ENCODE measurements around the gene SGSM2. TPM values are rescaled to one million over a fixed set of nuclear protein-coding genes. Genes with fewer than 3 reads are reported as not detected.

SGSM2 gene
- total RNA-seq, 1 experiment from 2014 or later, result 26.5 TPM

- TF ChIP-seq CTCF (IDR thresholded peaks at IDR 0.05; ENCODE audit: unreplicated experiment), result no peak
- no peak overlapping the region for H3K27ac Mint-ChIP-seq (ENCODE audit: low read depth, unreplicated experiment)
- ChIA-PET CTCF (no interaction called here), POLR2A (interaction anchor here (0.7 to 5.2 kb wide), 2 partner anchors 15 to 30 kb away, joined by 4 to 77 read pairs; no protein-coding TSS in a partner anchor)
- intact Hi-C loops (cut with micrococcal nuclease), result no loop called here
- peaks cover 39% of the 10 kb centered on the region for H3K36me3 Mint-ChIP-seq (ENCODE audit: insufficient read depth, unreplicated experiment)
- no peaks in the 10 kb centered on the region for H3K27me3 Mint-ChIP-seq (ENCODE audit: insufficient read depth, unreplicated experiment)
- no peak for DNase-seq (ENCODE audit: unreplicated experiment)
- peaks cover 12% of the 10 kb centered on the region for H3K4me1 Mint-ChIP-seq (ENCODE audit: insufficient read depth, unreplicated experiment)
- H3K4me3 Mint-ChIP-seq (ENCODE audit: unreplicated experiment), result no peak overlapping the region
- BruUV-seq (replicated peaks), result no TSS peak
- H3K9me3 Mint-ChIP-seq (ENCODE audit: unreplicated experiment), result no peaks in the 10 kb centered on the region
These were observed 53.0 kb downstream of the SGSM2 start for GRCh38 chr17:2390199-2390836.

- CTCF ChIA-PET, result interaction anchor here (1.8 to 3.0 kb wide), 2 partner anchors 9 to 24 kb away, joined by 12 to 29 read pairs; no protein-coding TSS in a partner anchor
- BruUV-seq (replicated peaks), result no TSS peak
- no peak for DNase-seq (ENCODE audit: unreplicated experiment)
- H3K27ac Mint-ChIP-seq (ENCODE audit: low read depth, unreplicated experiment), result peak overlapping the region; percentile 83
- peak overlapping the region; percentile 71 for H3K4me3 Mint-ChIP-seq (ENCODE audit: unreplicated experiment)
- no peaks in the 10 kb centered on the region for H3K9me3 Mint-ChIP-seq (ENCODE audit: unreplicated experiment)
- intact Hi-C loops (cut with micrococcal nuclease), result no loop called here
- H3K4me1 Mint-ChIP-seq (ENCODE audit: insufficient read depth, unreplicated experiment), result peaks cover 12% of the 10 kb centered on the region
- no peaks in the 10 kb centered on the region for H3K27me3 Mint-ChIP-seq (ENCODE audit: insufficient read depth, unreplicated experiment)
- POLR2A ChIA-PET, result interaction anchor here (0.6 to 5.2 kb wide), 12 partner anchors 8 to 1769 kb away, joined by 3 to 77 read pairs (median 4); partner anchors contain the start of genes SGSM2 and TSR1
- H3K36me3 Mint-ChIP-seq (ENCODE audit: insufficient read depth, unreplicated experiment), result peaks cover 35% of the 10 kb centered on the region
- no peak for TF ChIP-seq CTCF (IDR thresholded peaks at IDR 0.05; ENCODE audit: unreplicated experiment)
These were observed 54.4 kb downstream of the SGSM2 start for GRCh38 chr17:2391597-2392251.

- no TSS peak for BruUV-seq (replicated peaks)
- intact Hi-C loops (cut with micrococcal nuclease), result loop anchor here (1.0 kb wide), 1 partner anchor 9 kb away; the partner anchor contains the start of gene MNT
- no peaks in the 10 kb centered on the region for H3K27me3 Mint-ChIP-seq (ENCODE audit: insufficient read depth, unreplicated experiment)
- ChIA-PET CTCF (interaction anchor here (0.6 to 3.0 kb wide), 4 partner anchors 10 to 24 kb away, joined by 3 to 29 read pairs (median 9); no protein-coding TSS in a partner anchor), POLR2A (interaction anchor here (0.6 to 5.2 kb wide), 14 partner anchors 9 to 1768 kb away, joined by 3 to 77 read pairs (median 4); partner anchors contain the start of genes SGSM2, SMG6, SRR and TSR1)
- DNase-seq (ENCODE audit: unreplicated experiment), result peak; percentile 91
- TF ChIP-seq CTCF (IDR thresholded peaks at IDR 0.05; ENCODE audit: unreplicated experiment), result no peak
- peaks cover 28% of the 10 kb centered on the region for H3K36me3 Mint-ChIP-seq (ENCODE audit: insufficient read depth, unreplicated experiment)
- peak overlapping the region; percentile 71 for H3K4me3 Mint-ChIP-seq (ENCODE audit: unreplicated experiment)
- H3K27ac Mint-ChIP-seq (ENCODE audit: low read depth, unreplicated experiment), result peak overlapping the region; percentile 83
- peaks cover 18% of the 10 kb centered on the region for H3K4me1 Mint-ChIP-seq (ENCODE audit: insufficient read depth, unreplicated experiment)
- H3K9me3 Mint-ChIP-seq (ENCODE audit: unreplicated experiment), result no peaks in the 10 kb centered on the region
These were observed 55.2 kb downstream of the SGSM2 start for GRCh38 chr17:2392252-2393173.

Measured in MCF 10A (cell line).